Panc1 (cell line): ENCODE measurements around the gene AQP7. TPM values are rescaled to one million over a fixed set of nuclear protein-coding genes. Genes with fewer than 3 reads are reported as not detected.

Experiments used
- ATAC-seq: fragments of 200-7000 bp; cut with Tn5 transposase; 2 replicates; pipeline ENCODE4 v1.9.1; 2020; ENCODE audit warnings: mild to moderate bottlenecking, moderate library complexity
- BruUV-seq: library from RNA; stranded (reverse); fragments of 400-500 nt; replicated peaks from 2 replicates; lab custom pipeline; 2021; lab: Mats Ljungman, UMichigan
- CTCF ChIA-PET: fragments of 300-600 bp; sonication (Branson Sonifier 250); formaldehyde crosslinking; loops from one replicate; lab custom pipeline; 2022; ENCODE audit warnings: antibody characterized with exemption; lab: Charles Lee
- POLR2A ChIA-PET: fragments of 300-600 bp; sonication (Branson Sonifier 250); formaldehyde crosslinking; loops from one replicate; lab custom pipeline; 2022; ENCODE audit warnings: antibody characterized with exemption; lab: Charles Lee
- DNase-seq: peaks from one replicate; pipeline ENCODE4 v3.0.0-alpha.2; 2010; ENCODE audit warnings: low read depth, low spot score
- H3K27ac ChIP-seq: 2 replicates; pipeline ENCODE4 v1.5.1; 2011; ENCODE audit warnings: mild to moderate bottlenecking, low read length, inconsistent platforms
- H3K27me3 ChIP-seq: fragments of 200-500 bp; sonication (Bioruptor generic); 2 replicates; pipeline ENCODE4 v1.6.0; 2014; ENCODE audit warnings: low read length, inconsistent platforms; ENCODE audit not compliant: control insufficient read depth, insufficient read depth
- H3K36me3 ChIP-seq: fragments of 200-500 bp; sonication (Bioruptor generic); 2 replicates; pipeline ENCODE4 v1.5.1; 2014; ENCODE audit warnings: inconsistent platforms, mild to moderate bottlenecking, low read length, moderate library complexity; ENCODE audit not compliant: control insufficient read depth, insufficient read depth
- H3K4me1 ChIP-seq: 2 replicates; pipeline ENCODE4 v1.5.1; 2011; ENCODE audit warnings: inconsistent platforms, mild to moderate bottlenecking, low read length, moderate library complexity; ENCODE audit not compliant: control insufficient read depth, insufficient read depth
- H3K4me3 ChIP-seq, 2 experiments: 2 replicates each; pipeline ENCODE4 v1.5.1; 2011 to 2012; ENCODE audit warnings: low read depth in 2 of 2, low read length in 2 of 2, mild to moderate bottlenecking in 2 of 2, inconsistent platforms in 1 of 2, moderate library complexity in 1 of 2
- H3K9me3 ChIP-seq: fragments of 200-500 bp; sonication (Bioruptor generic); 2 replicates; pipeline ENCODE4 v1.5.1; 2014; ENCODE audit warnings: low read depth, mild to moderate bottlenecking, inconsistent platforms, low read length, moderate library complexity; ENCODE audit not compliant: control insufficient read depth, insufficient read depth
- POLR2AphosphoS5 ChIP-seq: IDR thresholded peaks from 2 replicates; pipeline ENCODE4 v1.6.1; 2012; ENCODE audit warnings: mild to moderate bottlenecking, low read depth, low read length, moderate library complexity
- REST ChIP-seq, 2 experiments: IDR thresholded peaks; 2 replicates each; pipeline ENCODE4 v1.6.1; 2011 to 2012; ENCODE audit warnings: low read depth in 2 of 2, control low read depth in 1 of 2, low read length in 1 of 2, mild to moderate bottlenecking in 1 of 2, moderate library complexity in 1 of 2; ENCODE audit not compliant: insufficient read depth in 1 of 2
- SIN3A ChIP-seq: IDR thresholded peaks from 2 replicates; pipeline ENCODE4 v1.6.1; 2012; ENCODE audit warnings: low read depth, mild to moderate bottlenecking, low read length, moderate library complexity, borderline replicate concordance; ENCODE audit not compliant: insufficient read depth
- TCF7L2 ChIP-seq: IDR thresholded peaks from 2 replicates; pipeline ENCODE4 v1.6.1; 2011; ENCODE audit warnings: mild to moderate bottlenecking, low read depth, low read length, inconsistent platforms
- in situ Hi-C: cut with HindIII; loops from 2 replicates; pipeline ENCODE4 v1.10.0; 2016; ENCODE audit warnings: low sequenced_read_pairs, low pct_unique_long_range_greater_than_20kb
- intact Hi-C: fragments of 100-400 bp; cut with micrococcal nuclease; formaldehyde crosslinking; loops from one replicate; pipeline ENCODE4 v1.10.0; 2022; ENCODE audit not compliant: unreplicated experiment
- total RNA-seq: library from RNA; stranded (reverse); gene quantifications from one replicate; pipeline ENCODE4 v1.2.1, GENCODE V29; 2021; ENCODE audit not compliant: unreplicated experiment
- TF ChIP-seq, protein P1 (sequence below): fragments of 450-650 bp; IDR thresholded peaks from 2 replicates; pipeline ENCODE4 v1.5.1; 2017; ENCODE audit warnings: mild to moderate bottlenecking

AQP7 gene
- total RNA-seq, 1 experiment from 2014 or later, result 0.26 TPM

DNA sequence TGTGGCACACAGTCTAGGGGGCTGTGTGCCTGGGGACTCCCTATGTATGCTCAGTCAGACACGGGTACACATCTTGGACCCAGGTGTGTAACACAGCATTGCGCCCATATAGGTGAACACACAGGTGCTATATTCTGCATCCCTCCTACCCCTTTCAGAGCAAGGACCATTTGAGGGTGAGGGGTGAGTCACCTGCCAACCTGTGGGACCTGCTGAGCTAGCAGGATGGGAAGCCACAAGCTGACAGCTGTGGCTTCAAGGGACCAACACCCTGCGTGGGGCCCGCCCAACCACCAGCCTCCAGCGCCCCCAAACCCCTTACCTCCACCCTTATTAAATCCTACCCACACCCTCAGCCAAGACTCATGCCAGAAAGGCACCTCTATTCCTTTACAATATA lies 14.6 kb upstream of the AQP7 start:
- TF ChIP-seq, protein P1, sequence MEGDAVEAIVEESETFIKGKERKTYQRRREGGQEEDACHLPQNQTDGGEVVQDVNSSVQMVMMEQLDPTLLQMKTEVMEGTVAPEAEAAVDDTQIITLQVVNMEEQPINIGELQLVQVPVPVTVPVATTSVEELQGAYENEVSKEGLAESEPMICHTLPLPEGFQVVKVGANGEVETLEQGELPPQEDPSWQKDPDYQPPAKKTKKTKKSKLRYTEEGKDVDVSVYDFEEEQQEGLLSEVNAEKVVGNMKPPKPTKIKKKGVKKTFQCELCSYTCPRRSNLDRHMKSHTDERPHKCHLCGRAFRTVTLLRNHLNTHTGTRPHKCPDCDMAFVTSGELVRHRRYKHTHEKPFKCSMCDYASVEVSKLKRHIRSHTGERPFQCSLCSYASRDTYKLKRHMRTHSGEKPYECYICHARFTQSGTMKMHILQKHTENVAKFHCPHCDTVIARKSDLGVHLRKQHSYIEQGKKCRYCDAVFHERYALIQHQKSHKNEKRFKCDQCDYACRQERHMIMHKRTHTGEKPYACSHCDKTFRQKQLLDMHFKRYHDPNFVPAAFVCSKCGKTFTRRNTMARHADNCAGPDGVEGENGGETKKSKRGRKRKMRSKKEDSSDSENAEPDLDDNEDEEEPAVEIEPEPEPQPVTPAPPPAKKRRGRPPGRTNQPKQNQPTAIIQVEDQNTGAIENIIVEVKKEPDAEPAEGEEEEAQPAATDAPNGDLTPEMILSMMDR, result no peak
- TF ChIP-seq POLR2AphosphoS5 (no peak), SIN3A (no peak), TCF7L2 (no peak), REST (IDR thresholded peaks at IDR 0.05; ENCODE audit: insufficient read depth in 1 of 2, low read depth in 2 of 2, low read length in 1 of 2) (no peak)
- ChIA-PET CTCF (interaction anchor here (0.6 to 1.9 kb wide), 4 partner anchors 14 to 49 kb away, joined by 3 to 7 read pairs (median 5); no protein-coding TSS in a partner anchor), POLR2A (no interaction called here)
- H3K9me3 ChIP-seq, result no peaks in the 10 kb centered on the region
- in situ Hi-C loops (no loop called here), intact Hi-C loops (no loop called here)
- H3K4me3 ChIP-seq, result no peak overlapping the region
- H3K27me3 ChIP-seq, result no peaks in the 10 kb centered on the region
- DNase-seq (no peak), ATAC-seq (no peak)
- H3K36me3 ChIP-seq, result no peaks in the 10 kb centered on the region
- H3K27ac ChIP-seq, result no peak overlapping the region
- peaks cover 27% of the 10 kb centered on the region for H3K4me1 ChIP-seq
- no TSS peak for BruUV-seq

DNA sequence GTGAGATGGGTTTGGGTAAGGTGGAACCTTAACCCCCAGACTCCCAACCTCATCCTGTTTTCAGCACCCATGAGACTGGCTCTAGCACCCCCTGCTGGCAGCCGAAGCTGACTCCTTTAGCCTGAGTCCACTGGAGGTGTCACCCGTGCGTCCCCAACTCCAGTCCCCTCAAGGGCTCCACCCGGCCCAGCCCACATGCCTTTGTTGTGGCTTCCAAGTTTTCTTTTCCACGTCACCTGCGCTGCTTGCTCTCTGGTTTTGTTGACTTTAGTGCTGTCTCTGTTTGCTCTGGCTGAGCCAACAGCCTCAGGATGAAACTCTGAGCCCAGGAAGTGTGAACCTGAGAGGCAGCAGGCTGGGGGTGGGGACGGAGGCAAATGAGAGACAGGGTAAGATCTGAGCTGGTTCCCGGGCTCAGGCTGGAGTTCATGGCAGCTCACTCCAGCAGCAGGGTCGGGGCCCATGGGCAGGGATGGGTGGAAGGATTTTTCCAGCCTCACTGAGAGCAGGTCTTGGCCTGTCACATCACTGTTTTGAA lies 13.2 kb upstream of the AQP7 start:
- ATAC-seq (peak; percentile 88), DNase-seq (peak; percentile 67)
- intact Hi-C loops, result no loop called here
- no peaks in the 10 kb centered on the region for H3K9me3 ChIP-seq
- TF ChIP-seq POLR2AphosphoS5, result peak; percentile 91
- peak; percentile 99 for TF ChIP-seq TCF7L2
- TF ChIP-seq, protein P1, result no peak
- H3K4me3 ChIP-seq, result no peak overlapping the region
- CTCF ChIA-PET, result interaction anchor here (0.6 to 2.5 kb wide), 8 partner anchors 12 to 51 kb away, joined by 3 to 11 read pairs (median 4); partner anchors contain the start of gene AQP7
- peaks cover 27% of the 10 kb centered on the region for H3K4me1 ChIP-seq
- no peaks in the 10 kb centered on the region for H3K27me3 ChIP-seq
- peak overlapping the region; percentile 24; the same call in 1 of the 2 replicates for H3K27ac ChIP-seq
- in situ Hi-C loops, result no loop called here
- H3K36me3 ChIP-seq, result no peaks in the 10 kb centered on the region
- POLR2A ChIA-PET, result no interaction called here
- no TSS peak for BruUV-seq
